ENCODE measurements around the gene CHRNA9.

Gene CHRNA9

GRCh38 chr4:40349561-40350198 lies 14.5 kb downstream of the CHRNA9 start:
- no peak for DNase-seq

GRCh38 chr4:40350627-40351227 lies 15.6 kb downstream of the CHRNA9 start:
- DNase-seq: no peak

GRCh38 chr4:40354158-40354557 lies 19.0 kb downstream of the CHRNA9 start:
- DNase-seq: no peak

GRCh38 chr4:40355131-40355530 lies 20.0 kb downstream of the CHRNA9 start:
- DNase-seq: no peak

- DNase-seq: no peak
Measured at GRCh38 chr4:40357738-40358137, 22.6 kb downstream of the CHRNA9 start.

- no peak for DNase-seq
Measured at GRCh38 chr4:40361338-40361737, 26.2 kb downstream of the CHRNA9 start.

- DNase-seq: no peak
Measured at GRCh38 chr4:40363382-40363920, 28.3 kb downstream of the CHRNA9 start.

GRCh38 chr4:40363945-40364344 lies 28.8 kb downstream of the CHRNA9 start:
- peak; percentile 69 for DNase-seq

GRCh38 chr4:40365766-40366165 lies 30.6 kb downstream of the CHRNA9 start:
- DNase-seq: no peak

GRCh38 chr4:40367451-40367850 lies 32.3 kb downstream of the CHRNA9 start:
- no peak for DNase-seq

- no peak for DNase-seq
Measured at GRCh38 chr4:40369437-40370274, 34.5 kb downstream of the CHRNA9 start.

GRCh38 chr4:40372651-40373050 lies 37.5 kb downstream of the CHRNA9 start:
- no peak for DNase-seq

- DNase-seq: no peak
Measured at GRCh38 chr4:40373636-40374035, 38.5 kb downstream of the CHRNA9 start.

GRCh38 chr4:40375095-40375494 lies 40.0 kb downstream of the CHRNA9 start:
- no peak for DNase-seq

GRCh38 chr4:40375620-40376019 lies 40.5 kb downstream of the CHRNA9 start:
- no peak for DNase-seq

- DNase-seq: no peak
Measured at GRCh38 chr4:40377512-40378365, 42.6 kb downstream of the CHRNA9 start.

GRCh38 chr4:40378619-40379018 lies 43.5 kb downstream of the CHRNA9 start:
- no peak for DNase-seq

- no peak for DNase-seq
Measured at GRCh38 chr4:40379248-40379647, 44.1 kb downstream of the CHRNA9 start.

- DNase-seq: no peak
Measured at GRCh38 chr4:40380647-40381046, 45.5 kb downstream of the CHRNA9 start.

GRCh38 chr4:40388239-40388638 lies 53.1 kb downstream of the CHRNA9 start:
- no peak for DNase-seq

GRCh38 chr4:40389986-40390385 lies 54.9 kb downstream of the CHRNA9 start:
- DNase-seq: no peak

GRCh38 chr4:40392241-40392640 lies 57.1 kb downstream of the CHRNA9 start:
- DNase-seq: peak; percentile 64

GRCh38 chr4:40394236-40394635 lies 59.1 kb downstream of the CHRNA9 start:
- DNase-seq: no peak
